ENCODE data around the gene SDK2.

SDK2 gene

GRCh38 chr17:73654241-73654640, 10.0 kb upstream of the SDK2 start:
- TF ChIP-seq CTCF (IDR thresholded peaks at IDR 0.05; ENCODE audit: extremely low read depth, insufficient read depth, missing control alignments) = no peak
- in situ Hi-C loops (cut with MboI; ENCODE audit: low pct_unique_long_range_greater_than_20kb, low sequenced_read_pairs, unreplicated experiment) = no loop called here
- no peak for DNase-seq (ENCODE audit: low spot score)

GRCh38 chr17:73653810-73654209, 9.6 kb upstream of the SDK2 start:
- in situ Hi-C loops (cut with MboI; ENCODE audit: low pct_unique_long_range_greater_than_20kb, low sequenced_read_pairs, unreplicated experiment) = no loop called here
- TF ChIP-seq CTCF (IDR thresholded peaks at IDR 0.05; ENCODE audit: extremely low read depth, insufficient read depth, missing control alignments) = no peak
- DNase-seq (ENCODE audit: low spot score) = no peak

- no peak for DNase-seq (ENCODE audit: low spot score)
- TF ChIP-seq CTCF (IDR thresholded peaks at IDR 0.05; ENCODE audit: extremely low read depth, insufficient read depth, missing control alignments) = no peak
- in situ Hi-C loops (cut with MboI; ENCODE audit: low pct_unique_long_range_greater_than_20kb, low sequenced_read_pairs, unreplicated experiment) = no loop called here
Measured at GRCh38 chr17:73652886-73653480, 8.7 kb upstream of the SDK2 start.

GRCh38 chr17:73650617-73651200, 6.5 kb upstream of the SDK2 start:
- no peak for TF ChIP-seq CTCF (IDR thresholded peaks at IDR 0.05; ENCODE audit: extremely low read depth, insufficient read depth, missing control alignments)
- no peak for DNase-seq (ENCODE audit: low spot score)
- in situ Hi-C loops (cut with MboI; ENCODE audit: low pct_unique_long_range_greater_than_20kb, low sequenced_read_pairs, unreplicated experiment) = no loop called here

- in situ Hi-C loops (cut with MboI; ENCODE audit: low pct_unique_long_range_greater_than_20kb, low sequenced_read_pairs, unreplicated experiment) = no loop called here
- no peak for DNase-seq (ENCODE audit: low spot score)
- TF ChIP-seq CTCF (IDR thresholded peaks at IDR 0.05; ENCODE audit: extremely low read depth, insufficient read depth, missing control alignments) = no peak
Measured at GRCh38 chr17:73650140-73650539, 5.9 kb upstream of the SDK2 start.

GRCh38 chr17:73648974-73649373, 4.7 kb upstream of the SDK2 start:
- in situ Hi-C loops (cut with MboI; ENCODE audit: low pct_unique_long_range_greater_than_20kb, low sequenced_read_pairs, unreplicated experiment) = no loop called here
- TF ChIP-seq CTCF (IDR thresholded peaks at IDR 0.05; ENCODE audit: extremely low read depth, insufficient read depth, missing control alignments) = no peak

More at GRCh38 chr17:73648974-73649373, 4.7 kb upstream of the SDK2 start:
- DNase-seq (ENCODE audit: low spot score) = no peak

Measured in GM13977 (cell line).